Glutamatergic neuron (in vitro differentiated cells): ENCODE results near the gene ADAM33. TPM values are rescaled to one million over a fixed set of nuclear protein-coding genes. Genes with fewer than 3 reads are reported as not detected.

Experiments used
- DNase-seq: peaks from one replicate; pipeline ENCODE4 v3.0.0; 2022
- H3K27ac Mint-ChIP-seq: one replicate; pipeline ENCODE4 v1.8.0; 2020; ENCODE audit warnings: mild to moderate bottlenecking, mixed read lengths, inconsistent platforms; ENCODE audit not compliant: unreplicated experiment
- H3K27me3 Mint-ChIP-seq: one replicate; pipeline ENCODE4 v1.8.0; 2020; ENCODE audit warnings: mild to moderate bottlenecking, moderate library complexity, mixed read lengths, inconsistent platforms; ENCODE audit not compliant: unreplicated experiment
- H3K36me3 Mint-ChIP-seq: one replicate; pipeline ENCODE4 v1.8.0; 2020; ENCODE audit warnings: mild to moderate bottlenecking, mixed read lengths, inconsistent platforms; ENCODE audit not compliant: unreplicated experiment
- H3K4me1 Mint-ChIP-seq: one replicate; pipeline ENCODE4 v1.8.0; 2020; ENCODE audit warnings: mild to moderate bottlenecking, low read depth, mixed read lengths, inconsistent platforms; ENCODE audit not compliant: unreplicated experiment
- H3K4me3 Mint-ChIP-seq: one replicate; pipeline ENCODE4 v1.8.0; 2020; ENCODE audit warnings: mild to moderate bottlenecking, mixed read lengths, inconsistent platforms; ENCODE audit not compliant: unreplicated experiment
- H3K9me3 Mint-ChIP-seq: one replicate; pipeline ENCODE4 v1.8.0; 2020; ENCODE audit warnings: mild to moderate bottlenecking, moderate library complexity, mixed read lengths, inconsistent platforms; ENCODE audit not compliant: unreplicated experiment
- total RNA-seq: library from RNA; stranded (reverse); fragmentation: NEBNext Ultra II Directional; extraction: Animal tissue kit (Norgen Biotek cat#: 25700); gene quantifications from one replicate; pipeline ENCODE4 v1.2.1, GENCODE V29; 2021; ENCODE audit not compliant: unreplicated experiment
- TF ChIP-seq, protein P1 (sequence below): fragments of 200-600 bp; sonication (generic); IDR thresholded peaks from one replicate; pipeline ENCODE4 v1.5.0; 2021; ENCODE audit not compliant: partially characterized antibody, unreplicated experiment

The ADAM33 gene
- total RNA-seq, 1 donor from 2014 or later: 0.27 TPM

DNA sequence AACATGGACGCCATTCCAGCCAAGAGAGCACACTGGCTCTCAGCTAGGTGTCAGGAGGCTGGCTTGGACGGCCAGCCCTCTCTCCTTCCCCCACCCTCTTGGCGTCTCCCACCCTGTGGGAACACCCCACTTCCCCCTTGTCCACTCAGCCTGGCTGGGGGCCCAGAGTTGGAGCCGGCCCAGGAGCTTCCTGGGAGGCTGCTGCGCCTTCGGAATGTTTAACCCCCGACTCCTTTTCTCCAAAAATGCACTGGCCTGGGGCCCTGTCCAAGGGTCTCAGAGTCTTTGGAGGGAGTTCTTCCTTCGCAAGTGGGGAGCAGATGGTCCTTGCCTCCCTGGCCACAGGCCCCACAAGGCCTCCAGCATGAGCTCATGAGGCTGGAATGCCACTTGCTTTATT, 4.1 kb downstream of the ADAM33 start:
- H3K4me3 Mint-ChIP-seq: no peak overlapping the region
- H3K36me3 Mint-ChIP-seq: no peaks in the 10 kb centered on the region
- H3K27ac Mint-ChIP-seq: no peak overlapping the region
- H3K4me1 Mint-ChIP-seq: peaks cover 6% of the 10 kb centered on the region
- H3K27me3 Mint-ChIP-seq: peaks cover 30% of the 10 kb centered on the region
- H3K9me3 Mint-ChIP-seq: peaks cover 6% of the 10 kb centered on the region
- no peak for DNase-seq
- TF ChIP-seq, protein P1, sequence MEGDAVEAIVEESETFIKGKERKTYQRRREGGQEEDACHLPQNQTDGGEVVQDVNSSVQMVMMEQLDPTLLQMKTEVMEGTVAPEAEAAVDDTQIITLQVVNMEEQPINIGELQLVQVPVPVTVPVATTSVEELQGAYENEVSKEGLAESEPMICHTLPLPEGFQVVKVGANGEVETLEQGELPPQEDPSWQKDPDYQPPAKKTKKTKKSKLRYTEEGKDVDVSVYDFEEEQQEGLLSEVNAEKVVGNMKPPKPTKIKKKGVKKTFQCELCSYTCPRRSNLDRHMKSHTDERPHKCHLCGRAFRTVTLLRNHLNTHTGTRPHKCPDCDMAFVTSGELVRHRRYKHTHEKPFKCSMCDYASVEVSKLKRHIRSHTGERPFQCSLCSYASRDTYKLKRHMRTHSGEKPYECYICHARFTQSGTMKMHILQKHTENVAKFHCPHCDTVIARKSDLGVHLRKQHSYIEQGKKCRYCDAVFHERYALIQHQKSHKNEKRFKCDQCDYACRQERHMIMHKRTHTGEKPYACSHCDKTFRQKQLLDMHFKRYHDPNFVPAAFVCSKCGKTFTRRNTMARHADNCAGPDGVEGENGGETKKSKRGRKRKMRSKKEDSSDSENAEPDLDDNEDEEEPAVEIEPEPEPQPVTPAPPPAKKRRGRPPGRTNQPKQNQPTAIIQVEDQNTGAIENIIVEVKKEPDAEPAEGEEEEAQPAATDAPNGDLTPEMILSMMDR: no peak

DNA sequence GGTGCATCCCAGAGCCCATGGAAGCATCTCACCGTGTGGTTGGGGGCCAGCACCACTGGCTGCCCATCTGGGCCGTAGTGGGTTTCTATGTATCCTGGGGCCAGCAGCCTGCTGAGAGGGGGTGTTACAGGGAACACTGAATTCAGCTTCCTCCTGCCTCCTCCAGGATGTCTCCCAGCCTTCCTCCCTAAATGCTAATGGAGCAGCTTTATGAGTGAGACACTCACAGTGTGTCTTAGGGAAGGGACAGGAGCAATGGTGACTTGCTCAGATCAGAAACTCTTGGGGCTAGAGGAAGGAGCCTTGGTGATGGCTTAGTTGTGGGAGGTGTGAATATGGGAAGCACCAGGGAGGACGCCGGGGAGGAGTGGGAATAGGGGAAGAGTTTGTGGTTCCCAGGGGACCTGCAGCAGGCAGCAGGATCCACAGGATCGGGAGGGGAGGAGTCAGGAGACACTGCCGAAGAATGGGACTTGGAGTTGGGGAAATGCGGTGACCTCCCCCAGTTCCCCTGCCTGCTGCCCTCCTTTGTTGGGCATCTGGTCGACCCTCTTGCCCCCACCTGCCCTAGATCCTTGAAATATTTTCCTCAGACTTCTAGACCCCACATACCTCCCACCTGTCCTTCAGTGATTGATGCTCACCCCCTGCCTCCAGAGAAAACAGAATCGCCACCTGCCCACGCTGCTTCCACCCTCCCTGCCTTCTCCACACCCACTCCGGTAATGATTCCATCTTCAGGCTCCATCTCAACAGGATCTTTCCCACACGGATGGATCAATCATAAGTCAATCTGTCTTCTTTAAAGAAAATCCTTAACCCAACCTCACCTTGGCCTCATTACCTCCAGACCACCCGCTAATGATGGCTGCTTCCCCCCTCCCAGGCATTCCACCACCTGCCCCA, 6.6 kb downstream of the ADAM33 start:
- TF ChIP-seq, protein P1: no peak
- Mint-ChIP-seq H3K36me3 (no peaks in the 10 kb centered on the region), H3K4me3 (peak overlapping the region; percentile 13), H3K9me3 (peaks cover 4% of the 10 kb centered on the region), H3K27ac (no peak overlapping the region), H3K27me3 (peaks cover 26% of the 10 kb centered on the region), H3K4me1 (peaks cover 6% of the 10 kb centered on the region)
- no peak for DNase-seq

DNA sequence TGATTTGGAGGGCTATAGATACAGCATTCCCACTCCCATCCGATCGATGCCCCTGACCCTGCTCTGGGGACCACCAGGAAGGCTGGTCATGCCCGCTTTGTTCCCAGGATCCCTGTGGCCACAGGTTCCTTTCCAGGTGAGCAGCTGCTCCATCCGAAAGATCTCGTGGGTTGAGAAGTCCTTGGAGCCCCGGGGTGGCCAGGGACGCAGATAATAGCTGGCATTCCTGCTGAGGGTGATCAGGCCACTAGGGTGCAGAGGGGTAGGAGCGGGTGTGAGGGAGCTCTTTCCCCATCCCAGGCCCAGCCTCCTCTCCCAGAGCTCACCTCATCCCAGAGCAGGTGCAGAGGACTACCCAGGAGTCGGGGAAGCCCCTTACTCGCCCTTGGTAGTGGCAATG, 7.4 kb downstream of the ADAM33 start:
- Mint-ChIP-seq H3K9me3 (peaks cover 2% of the 10 kb centered on the region), H3K36me3 (no peaks in the 10 kb centered on the region), H3K27ac (no peak overlapping the region), H3K27me3 (peaks cover 27% of the 10 kb centered on the region), H3K4me3 (no peak overlapping the region), H3K4me1 (peaks cover 4% of the 10 kb centered on the region)
- TF ChIP-seq, protein P1: no peak
- DNase-seq: no peak

DNA sequence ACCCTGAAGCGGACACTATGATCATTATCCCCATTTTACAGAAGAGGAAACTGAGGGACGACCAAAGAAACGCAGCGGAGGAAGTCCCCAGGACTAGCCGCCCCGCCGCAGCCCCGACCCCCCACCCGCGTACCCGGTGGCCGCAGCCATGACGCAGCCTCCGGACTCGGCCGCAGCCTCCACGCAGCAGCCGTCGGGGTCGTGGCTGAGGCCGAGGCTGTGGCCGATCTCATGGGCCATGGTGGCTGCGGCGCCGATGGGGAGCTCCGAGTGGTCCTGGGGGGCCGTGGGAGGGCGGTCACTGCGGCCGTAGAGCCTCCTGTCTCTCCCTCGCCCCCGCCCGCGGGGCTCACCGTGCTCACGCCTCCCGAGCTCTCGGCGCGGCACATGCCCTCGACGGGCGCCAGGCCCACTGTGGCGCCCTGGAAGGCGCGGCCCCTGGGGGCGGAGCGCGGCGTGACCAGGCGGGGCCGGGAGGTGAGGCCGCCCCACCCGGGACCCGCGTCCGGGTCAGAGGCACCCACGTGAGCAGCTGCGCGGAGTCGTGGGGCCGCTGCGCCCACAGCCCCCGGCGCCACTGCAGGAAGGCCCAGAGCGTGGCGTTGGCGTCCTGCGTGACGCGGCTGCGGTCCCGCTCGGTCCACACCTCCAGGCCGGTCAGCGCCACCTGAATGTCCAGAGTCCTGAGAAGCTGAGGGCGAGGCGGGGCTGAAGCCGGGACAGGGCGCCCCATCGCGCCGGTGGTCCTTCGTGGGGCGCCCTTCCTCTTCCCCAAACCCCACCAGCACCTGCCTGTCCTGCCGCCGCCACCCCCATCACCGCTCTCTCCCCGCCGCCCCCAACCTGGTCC, 8.4 kb downstream of the ADAM33 start:
- peaks cover 2% of the 10 kb centered on the region for H3K9me3 Mint-ChIP-seq
- TF ChIP-seq, protein P1: no peak
- H3K4me1 Mint-ChIP-seq: peaks cover 6% of the 10 kb centered on the region
- H3K27ac Mint-ChIP-seq: no peak overlapping the region
- H3K36me3 Mint-ChIP-seq: no peaks in the 10 kb centered on the region
- H3K4me3 Mint-ChIP-seq: peak overlapping the region; percentile 68
- H3K27me3 Mint-ChIP-seq: peaks cover 24% of the 10 kb centered on the region
- no peak for DNase-seq
